Measurements from ENCODE around the gene KDM2A.

GRCh38 chr11:67261640-67261945 lies 142.5 kb downstream of the KDM2A start:
- TF ChIP-seq, protein P1, sequence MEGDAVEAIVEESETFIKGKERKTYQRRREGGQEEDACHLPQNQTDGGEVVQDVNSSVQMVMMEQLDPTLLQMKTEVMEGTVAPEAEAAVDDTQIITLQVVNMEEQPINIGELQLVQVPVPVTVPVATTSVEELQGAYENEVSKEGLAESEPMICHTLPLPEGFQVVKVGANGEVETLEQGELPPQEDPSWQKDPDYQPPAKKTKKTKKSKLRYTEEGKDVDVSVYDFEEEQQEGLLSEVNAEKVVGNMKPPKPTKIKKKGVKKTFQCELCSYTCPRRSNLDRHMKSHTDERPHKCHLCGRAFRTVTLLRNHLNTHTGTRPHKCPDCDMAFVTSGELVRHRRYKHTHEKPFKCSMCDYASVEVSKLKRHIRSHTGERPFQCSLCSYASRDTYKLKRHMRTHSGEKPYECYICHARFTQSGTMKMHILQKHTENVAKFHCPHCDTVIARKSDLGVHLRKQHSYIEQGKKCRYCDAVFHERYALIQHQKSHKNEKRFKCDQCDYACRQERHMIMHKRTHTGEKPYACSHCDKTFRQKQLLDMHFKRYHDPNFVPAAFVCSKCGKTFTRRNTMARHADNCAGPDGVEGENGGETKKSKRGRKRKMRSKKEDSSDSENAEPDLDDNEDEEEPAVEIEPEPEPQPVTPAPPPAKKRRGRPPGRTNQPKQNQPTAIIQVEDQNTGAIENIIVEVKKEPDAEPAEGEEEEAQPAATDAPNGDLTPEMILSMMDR (IDR thresholded peaks at IDR 0.05): no peak
- TF ChIP-seq POLR2AphosphoS5 (IDR thresholded peaks at IDR 0.05): no peak
- no peak for TF ChIP-seq POLR2A (IDR thresholded peaks at IDR 0.05)
- no peak for TF ChIP-seq EP300 (IDR thresholded peaks at IDR 0.05)
